Erythroblast (primary cell): ENCODE data around the gene ADH4.
"Not testable (repeated sequence)": the region's sequence is repeated elsewhere in the genome, so short reads cannot be mapped to it uniquely, and the experiment has no call there.

Experiments
- DNase-seq, 2 experiments: peaks; one replicate each; lab custom pipeline; 2025; lab: John Stamatoyannopoulos, UW
- GATA1 ChIP-seq: IDR thresholded peaks from 2 replicates; pipeline ENCODE4 v1.6.1; 2011; ENCODE audit warnings: low read depth, mild to moderate bottlenecking, control low read depth, low read length, moderate library complexity
- POLR2A ChIP-seq: IDR thresholded peaks from 2 replicates; pipeline ENCODE4 v1.6.1; 2011; ENCODE audit warnings: mild to moderate bottlenecking, low read length

The ADH4 gene

GRCh38 chr4:99104153-99104552 is 39.9 kb downstream of the ADH4 start:
- TF ChIP-seq POLR2A: no peak
- no peak for TF ChIP-seq GATA1

DNA sequence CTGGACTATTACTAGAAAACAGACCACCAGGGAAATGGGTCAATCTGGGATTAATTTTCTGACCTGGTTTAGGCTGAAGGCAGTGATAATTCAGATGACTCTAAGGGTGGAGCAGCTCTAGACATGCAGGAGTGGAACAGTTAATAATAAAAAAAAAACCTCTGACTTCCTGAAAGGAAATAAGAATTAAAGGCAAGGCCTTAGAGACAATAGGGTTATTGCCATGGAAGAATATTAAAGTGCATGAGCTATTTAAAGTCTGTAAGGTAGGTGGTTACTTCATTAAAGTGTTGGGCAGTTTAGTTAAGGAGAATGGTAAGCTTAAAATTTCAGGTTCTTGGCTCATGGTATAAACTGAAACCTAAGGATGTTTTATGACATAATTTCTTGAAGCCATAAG is 40.9 kb downstream of the ADH4 start:
- no peak for DNase-seq
- TF ChIP-seq GATA1 (no peak), POLR2A (no peak)

More at GRCh38 chr4:99104153-99104552, 39.9 kb downstream of the ADH4 start:
- no peak for DNase-seq

DNA sequence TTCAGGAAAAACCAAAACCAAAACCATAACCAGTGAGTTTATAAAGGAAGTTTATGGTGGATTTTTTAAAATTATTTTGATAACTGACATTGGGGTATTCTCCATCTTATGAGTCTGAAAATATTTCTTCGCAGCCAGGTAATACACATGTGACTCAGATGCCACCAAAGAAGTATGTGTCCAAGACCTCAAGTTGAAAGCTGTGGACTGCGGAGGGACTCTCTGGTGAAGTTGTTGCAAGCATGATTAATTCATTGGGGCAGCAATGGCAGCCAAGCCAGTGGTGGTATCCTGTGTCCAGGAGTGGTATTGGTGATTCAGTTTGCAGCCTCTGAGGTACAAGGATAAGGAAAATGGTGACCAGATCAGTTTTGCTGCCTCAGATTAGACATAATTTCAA is 41.5 kb downstream of the ADH4 start:
- no peak for DNase-seq
- no peak for TF ChIP-seq GATA1
- no peak for TF ChIP-seq POLR2A

DNA sequence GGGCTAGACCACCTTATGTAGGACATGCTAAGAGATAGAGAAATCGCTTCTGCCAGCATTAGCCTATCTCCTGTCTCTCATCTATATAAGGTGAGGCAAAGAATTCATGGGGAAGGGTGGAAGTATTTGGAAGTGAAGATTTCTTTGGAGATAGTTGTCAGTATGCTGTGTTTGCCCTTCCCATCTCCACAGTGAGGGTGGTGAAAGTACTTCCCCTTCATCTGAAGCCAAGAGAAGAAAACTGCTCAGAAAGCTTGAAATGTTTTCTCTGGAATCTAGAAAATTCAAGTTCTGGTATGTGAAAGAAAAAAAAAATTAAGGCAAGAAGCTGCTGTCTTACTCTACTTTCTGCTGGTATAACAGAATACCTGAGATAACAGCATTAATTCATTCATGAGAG is 43.2 kb downstream of the ADH4 start:
- TF ChIP-seq GATA1 (no peak), POLR2A (no peak)
- no peak for DNase-seq

DNA sequence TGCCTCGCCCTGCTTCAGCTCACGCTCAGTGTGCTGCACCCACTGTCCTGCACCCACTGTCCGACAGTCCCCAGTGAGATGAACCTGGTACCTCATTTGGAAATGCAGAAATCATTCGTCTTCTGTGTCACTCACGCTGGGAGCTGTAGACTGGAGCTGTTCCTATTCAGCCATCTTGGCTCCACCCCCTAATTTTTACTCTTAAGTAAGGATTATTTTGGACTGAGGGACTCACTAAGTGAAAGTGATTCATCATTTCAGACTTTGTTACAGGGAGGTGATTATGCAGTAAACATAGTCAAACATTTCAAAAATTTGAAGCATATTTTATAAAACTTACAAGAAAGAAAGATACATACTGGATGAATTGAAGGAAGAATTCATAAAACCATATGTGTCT is 44.3 kb downstream of the ADH4 start:
- DNase-seq: not testable (repeated sequence)

- DNase-seq: no peak
- TF ChIP-seq POLR2A (no peak), GATA1 (no peak)
Measured at GRCh38 chr4:99099311-99099710, 44.8 kb downstream of the ADH4 start.

DNA sequence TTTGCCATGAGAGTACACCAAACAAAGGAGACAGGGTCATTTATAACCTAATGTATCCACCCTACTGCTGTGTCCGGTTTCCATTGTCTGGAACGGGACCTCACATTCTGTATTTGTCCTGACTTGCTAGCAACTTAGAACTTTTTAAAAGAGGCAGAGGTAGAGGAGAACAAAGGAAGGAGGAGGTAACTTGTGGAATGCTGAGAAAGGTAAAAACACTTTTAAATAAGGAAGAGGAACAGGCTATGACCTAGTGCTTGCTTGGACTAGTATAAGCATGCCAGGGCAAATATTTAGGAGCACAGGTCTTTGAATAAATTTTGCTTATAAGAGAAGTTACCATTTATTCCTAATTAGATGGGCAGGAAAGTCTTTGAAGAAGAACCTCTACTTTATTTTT is 52.3 kb downstream of the ADH4 start:
- not testable (repeated sequence) for DNase-seq

- no peak for DNase-seq
- TF ChIP-seq GATA1: no peak
- no peak for TF ChIP-seq POLR2A
Measured at GRCh38 chr4:99091216-99091575, 52.9 kb downstream of the ADH4 start.

DNA sequence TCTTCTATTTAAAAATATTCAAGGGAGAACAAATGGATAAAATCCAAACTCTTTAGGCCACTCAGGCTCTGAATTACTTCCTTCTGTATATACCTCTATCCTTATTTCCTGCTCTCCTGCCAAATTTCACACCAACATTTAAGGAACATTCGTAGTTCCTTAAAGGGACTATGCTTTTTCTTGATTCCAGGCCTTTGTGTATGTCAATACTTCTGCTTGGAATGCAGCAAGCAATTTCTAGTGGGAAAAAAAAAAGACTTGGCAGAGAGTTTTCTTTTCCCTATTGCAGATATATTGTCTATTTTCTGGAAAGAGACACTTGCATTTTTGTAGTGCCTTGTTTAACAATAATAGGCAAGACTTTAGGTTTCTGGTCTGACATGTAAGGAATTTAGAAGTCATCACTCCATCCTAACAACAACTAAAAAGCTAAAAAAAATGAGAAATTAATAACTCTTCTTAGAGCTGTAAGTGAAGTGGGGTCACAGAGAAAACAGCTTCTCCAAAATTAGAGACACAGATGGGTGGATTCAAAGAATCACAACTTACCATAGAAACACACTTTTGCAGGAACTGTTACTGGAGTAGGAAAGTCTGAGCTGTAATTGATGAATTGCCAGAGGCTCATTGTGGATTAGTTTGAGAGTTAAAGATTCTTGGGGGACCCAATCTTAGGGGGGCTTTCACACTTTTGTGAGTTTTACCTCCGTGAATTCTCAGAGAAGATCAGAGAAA is 53.4 kb downstream of the ADH4 start:
- no peak for DNase-seq
- TF ChIP-seq GATA1 (no peak), POLR2A (no peak)

GRCh38 chr4:99088481-99089365 is 55.4 kb downstream of the ADH4 start, which contains the start of gene ADH5:
Gene ADH5 (minus strand): TSS chr4:99088788. CDS start chr4:99088700, 88 bp downstream.
- DNase-seq: peak; percentile 94 to 95
- TF ChIP-seq GATA1: no peak
- TF ChIP-seq POLR2A: peak; percentile 91

GRCh38 chr4:99088023-99088449 is 56.1 kb downstream of the ADH4 start:
- peak; percentile 78 to 84 for DNase-seq

GRCh38 chr4:99084595-99084994 is 59.5 kb downstream of the ADH4 start:
- DNase-seq: no peak
- TF ChIP-seq POLR2A (no peak), GATA1 (no peak)

More at GRCh38 chr4:99088023-99088449, 56.1 kb downstream of the ADH4 start:
- TF ChIP-seq GATA1 (no peak), POLR2A (no peak)

- TF ChIP-seq GATA1 (no peak), POLR2A (no peak)
- no peak for DNase-seq
Measured at GRCh38 chr4:99082192-99082591, 61.9 kb downstream of the ADH4 start.

DNA sequence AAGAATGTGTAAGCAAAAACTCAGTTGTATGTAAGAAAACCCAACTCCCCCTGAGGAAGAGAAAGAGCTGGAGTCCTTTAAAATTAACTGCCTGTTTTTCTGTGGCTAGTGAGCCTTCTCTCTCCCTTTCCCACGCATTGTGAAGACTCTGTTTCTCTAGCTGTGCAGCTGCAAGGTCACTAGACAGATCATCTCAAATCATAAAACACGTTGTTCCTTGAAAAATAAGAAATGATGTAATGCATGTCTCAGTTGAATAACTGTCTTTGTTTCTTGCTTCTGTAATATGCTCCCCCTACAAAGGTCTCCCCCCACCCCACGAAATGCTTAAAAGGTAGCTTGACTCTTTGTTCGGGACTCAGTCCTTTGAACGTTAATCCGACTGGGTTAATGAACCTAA is 63.2 kb downstream of the ADH4 start:
- not testable (repeated sequence) for DNase-seq
